GM12873 (cell line): ENCODE results near the gene WDR90.

Experiments used
- CTCF ChIP-seq: IDR thresholded peaks from 2 replicates; pipeline ENCODE4 v1.5.1; 2012; ENCODE audit warnings: low read depth, mild to moderate bottlenecking, moderate library complexity, low read length, control low read depth; ENCODE audit not compliant: insufficient read depth; ENCODE audit errors: missing control alignments

WDR90 gene

GRCh38 chr16:642189-643049, 6.7 kb upstream of the WDR90 start:
- TF ChIP-seq CTCF: no peak

GRCh38 chr16:643050-643368, 6.2 kb upstream of the WDR90 start:
- no peak for TF ChIP-seq CTCF

GRCh38 chr16:644556-644955, 4.6 kb upstream of the WDR90 start:
- no peak for TF ChIP-seq CTCF

DNA sequence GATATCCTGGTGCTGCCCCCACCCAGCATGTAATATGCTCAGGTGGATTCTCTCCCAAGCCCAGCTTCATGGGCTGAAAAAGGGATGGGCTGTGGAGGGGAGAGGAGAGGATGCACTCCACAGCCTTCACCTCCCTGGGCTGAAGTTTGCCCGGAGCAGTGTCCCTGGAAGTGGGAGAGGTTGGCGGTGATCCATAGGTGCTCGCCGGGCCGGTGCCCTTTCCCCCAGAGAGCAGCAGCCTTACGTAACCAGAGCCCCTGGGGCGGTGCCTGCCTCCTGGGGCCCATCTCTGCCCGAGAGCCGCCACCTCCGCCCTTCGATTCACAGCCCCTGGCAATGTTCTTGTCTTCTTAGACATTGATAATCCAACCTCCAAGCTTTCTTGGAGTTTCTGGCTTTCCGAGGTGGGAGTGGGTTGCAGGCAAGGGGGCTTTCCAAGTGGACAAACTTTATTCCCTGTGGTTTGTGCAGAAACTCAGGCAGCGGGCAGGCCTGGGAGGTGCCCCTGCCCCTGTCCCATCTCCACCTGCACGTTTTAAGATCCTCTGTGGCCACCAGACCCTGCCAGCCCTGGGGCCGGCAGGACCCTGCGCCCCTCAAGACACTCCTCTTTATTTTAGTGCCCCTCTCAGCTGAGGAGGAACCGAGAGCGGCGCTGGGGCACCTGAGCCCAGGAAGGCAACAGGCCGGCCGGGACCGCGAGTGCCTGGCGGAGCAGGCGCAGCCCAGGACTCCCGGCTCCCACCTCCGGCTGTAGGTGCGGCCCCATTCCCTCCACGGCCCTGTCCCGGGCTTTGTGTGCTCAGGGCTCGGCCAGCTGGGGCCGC, 3.1 kb upstream of the WDR90 start:
- no peak for TF ChIP-seq CTCF

- TF ChIP-seq CTCF: no peak
Measured at GRCh38 chr16:646679-647172, 2.4 kb upstream of the WDR90 start.

DNA sequence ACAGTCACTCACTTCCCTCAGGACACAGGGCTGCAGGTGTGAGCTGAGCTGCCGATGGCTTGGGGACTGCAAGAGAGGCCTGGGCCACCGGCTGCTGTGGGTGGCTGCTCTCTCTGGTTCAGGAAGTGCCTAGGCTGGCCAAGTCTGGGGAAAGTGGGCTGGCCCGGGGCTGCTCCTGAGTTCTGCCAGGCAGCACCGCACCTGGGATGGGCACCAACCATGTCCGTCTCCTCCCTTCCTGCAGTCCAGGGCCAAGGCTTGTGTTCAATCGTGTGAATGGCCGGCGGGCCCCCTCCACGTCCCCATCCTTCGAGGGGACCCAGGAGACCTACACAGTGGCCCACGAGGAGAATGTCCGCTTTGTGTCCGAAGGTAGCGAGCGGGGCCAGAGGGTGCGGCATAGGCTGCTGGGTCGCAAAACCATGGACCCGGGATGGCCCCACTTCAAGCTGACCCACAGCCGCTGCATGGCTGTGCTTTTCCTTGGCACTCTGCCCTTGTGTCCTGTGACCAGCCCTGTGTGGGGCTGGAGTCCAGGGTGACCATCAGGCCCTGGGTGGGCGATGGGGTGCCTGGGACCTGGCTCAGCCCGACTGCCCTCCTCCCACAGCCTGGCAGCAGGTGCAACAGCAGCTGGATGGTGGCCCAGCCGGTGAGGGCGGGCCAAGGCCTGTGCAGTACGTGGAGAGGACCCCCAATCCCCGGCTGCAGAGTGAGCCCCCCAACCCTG, 1.8 kb upstream of the WDR90 start:
- TF ChIP-seq CTCF: no peak
